Upper lobe of left lung (tissue), 4 donors: Measurements from ENCODE around the gene BNIPL.

Experiments used
- CTCF ChIP-seq, 6 experiments: fragments of 450-650 bp in 4 of 6; fragments of 200-600 bp in 2 of 6; sonication (generic) in 2 of 6; IDR thresholded peaks; one replicate each; pipeline ENCODE4 v1.5.1; 2016 to 2019; ENCODE audit warnings: antibody characterized with exemption in 6 of 6
- POLR2A ChIP-seq, 4 donors: fragments of 450-650 bp; IDR thresholded peaks; one replicate each; pipeline ENCODE4 v1.5.1; 2016 to 2017; ENCODE audit warnings: antibody characterized with exemption in 4 of 4, mild to moderate bottlenecking in 2 of 4
- POLR2AphosphoS5 ChIP-seq, 2 donors: sonication (generic); formaldehyde crosslinking; IDR thresholded peaks; one replicate each; pipeline ENCODE4 v1.5.1; 2017; ENCODE audit warnings: antibody characterized with exemption in 2 of 2

DNA sequence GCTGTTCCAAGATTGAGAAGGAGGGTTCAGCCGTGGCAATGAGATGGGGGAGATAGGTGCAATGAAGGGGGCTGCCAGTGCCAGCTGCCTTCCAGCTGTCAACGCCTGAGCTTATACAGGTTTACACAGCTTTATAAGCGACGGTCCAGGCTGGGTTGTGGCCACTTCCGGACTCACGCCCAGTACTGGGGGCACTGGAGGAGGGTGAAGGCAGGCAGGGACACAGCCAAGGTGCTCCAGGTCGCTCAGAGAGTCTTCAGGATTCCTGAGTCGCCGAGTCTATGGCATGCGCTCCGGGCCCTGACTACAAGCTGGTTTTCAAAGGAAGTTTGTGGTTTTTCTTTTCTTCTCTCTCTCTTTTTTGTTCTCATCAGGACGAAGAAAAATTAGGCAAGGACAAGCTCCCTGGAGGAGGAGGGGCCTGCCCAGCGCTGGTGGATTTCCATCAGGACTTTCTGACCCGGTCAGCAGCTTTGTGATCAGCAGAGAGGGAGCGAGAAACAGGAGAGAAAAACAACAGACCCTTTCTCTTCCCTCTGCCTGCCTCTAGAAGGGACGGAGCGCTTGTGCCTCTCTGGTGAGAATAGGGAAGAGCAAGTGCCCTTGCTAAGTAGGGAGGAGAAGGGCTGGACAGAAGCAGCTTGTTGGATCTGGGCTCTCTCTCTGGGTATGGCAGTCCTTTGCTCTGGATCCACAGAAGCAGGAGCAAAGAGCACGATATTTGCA is 29.9 kb upstream of the BNIPL start, which contains the start of gene MINDY1:
- TF ChIP-seq POLR2A (IDR thresholded peaks at IDR 0.05) (peak in 3 of 4 donors; percentile 21 to 67 (median 21)), POLR2AphosphoS5 (IDR thresholded peaks at IDR 0.05) (peak; percentile 6 to 78), CTCF (IDR thresholded peaks at IDR 0.05) (peak; percentile 23 to 56 (median 42))
